NCI-H526 (cell line): ENCODE measurements around the gene MYO18A.

Experiments
- DNase-seq, 2 experiments: peaks; one replicate each; lab custom pipeline; 2025; lab: John Stamatoyannopoulos, UW

Gene MYO18A

DNA sequence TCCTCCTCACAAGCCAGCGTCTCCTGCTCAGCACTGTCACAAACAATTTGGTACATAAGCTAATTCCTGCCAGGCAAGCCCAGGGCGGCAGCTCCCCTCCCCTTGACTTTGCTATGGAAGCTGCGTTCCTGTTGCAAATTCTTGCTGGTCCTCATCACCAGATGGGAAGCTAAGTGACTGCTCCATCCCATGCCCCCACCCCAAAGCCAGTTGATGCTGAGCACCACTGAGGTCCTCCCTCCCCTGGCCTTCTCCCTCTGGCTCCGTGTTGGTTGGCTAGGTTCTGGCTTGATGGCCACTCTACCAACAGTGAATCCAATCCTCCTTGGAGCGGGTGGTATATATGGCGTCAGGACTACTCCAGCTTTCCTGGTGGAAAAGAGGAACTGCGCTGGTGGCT lies 102.9 kb downstream of the MYO18A start:
- DNase-seq, result no peak

DNA sequence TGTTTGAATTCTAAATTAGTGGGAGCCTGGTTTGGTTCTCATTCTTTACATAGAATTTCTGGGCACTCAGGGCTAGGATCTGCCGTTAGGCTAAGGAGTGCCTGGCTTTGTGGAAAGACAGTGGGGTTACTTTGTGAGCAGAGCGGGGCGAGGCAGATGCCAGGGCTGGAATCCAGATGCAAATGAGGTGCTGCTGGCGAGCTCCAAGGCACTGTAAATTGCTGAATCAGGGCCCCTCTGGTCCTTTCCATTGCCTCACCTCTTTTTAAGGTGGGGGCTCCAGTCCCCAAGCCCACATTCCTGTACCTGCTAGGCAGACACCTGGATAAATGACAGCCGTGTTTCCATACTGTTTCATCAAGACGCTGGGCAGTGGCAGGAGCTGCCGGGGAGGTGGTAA lies 103.5 kb downstream of the MYO18A start:
- DNase-seq, result peak; percentile 30 to 77

DNA sequence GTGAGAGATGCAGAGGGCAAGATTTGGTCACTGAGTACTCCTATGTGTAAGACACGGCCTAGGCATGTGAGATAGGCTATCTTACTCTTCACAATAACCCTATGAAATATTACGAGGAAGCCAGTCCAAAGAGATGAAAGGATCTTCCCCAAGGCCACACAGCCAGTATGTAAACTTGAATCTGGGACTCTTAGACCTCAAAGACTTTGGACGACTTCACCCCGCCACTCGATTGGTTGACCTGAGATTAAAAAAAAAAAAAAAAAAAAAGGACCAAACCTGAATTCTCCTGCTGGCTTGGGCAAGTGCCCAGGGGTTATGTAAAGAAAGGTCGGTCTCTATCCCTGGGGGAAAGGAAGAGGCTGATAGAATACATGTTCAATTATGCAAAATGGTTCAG lies 104.1 kb downstream of the MYO18A start:
- DNase-seq, result peak in 1 of 2 experiments; percentile 42

DNA sequence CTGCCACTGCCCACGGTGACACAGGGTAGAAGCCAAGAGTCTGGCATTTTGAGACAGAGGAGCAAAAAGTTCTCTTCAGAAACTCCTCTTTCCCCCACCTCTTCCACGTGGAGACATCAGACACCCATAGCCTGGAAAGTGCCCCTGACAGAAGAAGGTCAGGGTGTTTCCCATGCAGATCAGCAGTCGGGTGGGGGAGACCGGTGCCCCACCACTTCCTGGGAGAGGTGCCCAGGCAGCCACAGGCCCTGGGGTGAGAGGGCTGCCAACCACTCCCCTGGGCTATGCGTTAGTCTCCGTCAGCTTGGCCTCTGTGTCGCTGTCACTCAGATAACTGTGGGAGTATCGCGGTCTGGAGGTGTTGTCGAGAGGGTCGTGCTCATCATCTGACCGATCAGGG lies 105.7 kb downstream of the MYO18A start:
- DNase-seq, result no peak

DNA sequence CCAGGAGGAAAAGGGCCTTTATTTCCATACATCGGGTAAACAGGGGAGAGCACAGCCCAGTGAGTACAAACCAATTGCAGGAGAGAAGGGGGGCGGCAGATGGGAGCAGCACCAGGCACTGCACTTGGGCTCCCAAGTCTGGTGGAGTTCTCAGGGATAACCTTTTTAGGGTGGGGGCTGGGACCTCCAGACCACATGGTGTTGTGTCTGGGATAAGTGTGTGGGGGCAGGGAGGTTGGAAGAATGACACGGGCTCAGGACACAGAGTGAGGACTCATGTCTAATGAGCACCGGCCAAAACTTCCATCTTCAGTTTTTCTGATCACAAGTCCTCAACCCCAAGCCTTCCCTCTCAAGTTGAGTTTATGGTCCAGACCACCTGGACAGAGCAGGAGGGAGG lies 106.7 kb downstream of the MYO18A start:
- DNase-seq, result peak in 1 of 2 experiments; percentile 38

DNA sequence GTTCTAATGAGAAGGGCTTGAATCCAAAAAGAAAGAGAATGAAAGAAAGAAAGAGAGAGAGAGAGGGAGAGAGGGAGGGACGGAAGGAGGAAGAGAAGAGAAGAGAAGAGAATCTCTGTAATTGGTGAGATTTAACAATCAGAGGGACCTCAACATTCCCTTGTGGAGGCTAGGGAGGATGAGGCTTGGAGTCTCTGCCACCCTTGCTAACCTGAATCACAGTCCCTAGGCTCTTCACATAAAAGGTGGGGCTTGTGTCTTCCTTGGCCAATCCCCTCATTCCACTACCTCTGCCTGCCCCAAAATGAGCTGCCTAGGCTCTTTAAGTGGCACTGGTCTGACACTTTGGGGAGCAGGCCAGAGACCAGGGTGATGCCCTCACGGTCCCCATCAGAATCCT lies 107.2 kb downstream of the MYO18A start:
- no peak for DNase-seq

DNA sequence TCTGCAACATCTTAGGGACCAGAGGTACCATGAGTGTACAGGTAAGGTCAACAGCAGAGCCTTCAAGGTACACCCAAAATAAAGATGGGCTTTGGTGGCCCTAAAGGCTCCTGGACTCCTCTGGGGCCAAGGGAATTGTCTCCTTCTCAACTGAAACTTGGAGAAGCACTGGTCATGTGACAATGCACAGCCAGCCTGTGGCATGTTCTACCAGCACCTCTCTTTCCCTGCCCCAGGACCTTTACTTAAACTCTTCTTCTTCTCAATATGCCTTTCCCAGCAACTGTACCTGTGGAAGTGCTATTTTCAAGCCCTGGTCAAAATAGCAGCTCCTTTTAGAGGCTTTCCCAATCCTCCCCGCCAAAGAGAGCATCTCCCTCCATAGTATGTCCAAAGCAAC lies 108.9 kb downstream of the MYO18A start:
- no peak for DNase-seq

DNA sequence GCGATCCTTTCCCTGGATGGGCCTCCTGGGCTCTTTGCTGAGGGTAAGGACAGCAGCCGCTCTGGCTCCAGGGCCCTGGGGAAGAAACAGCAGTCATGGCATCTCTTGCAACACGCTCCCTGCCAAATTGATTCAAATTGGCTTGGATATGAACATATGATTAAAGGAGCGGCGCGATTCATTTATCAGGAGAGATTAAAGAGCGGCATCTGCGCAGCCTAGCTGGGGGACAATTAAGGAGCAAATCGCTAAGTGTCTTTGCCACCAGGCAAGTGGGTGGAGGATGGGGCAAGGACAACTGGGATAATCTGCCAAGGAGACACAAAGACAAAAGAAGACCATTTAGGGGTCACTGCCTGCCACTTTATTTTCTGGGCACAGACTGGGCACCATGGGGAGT lies 109.4 kb downstream of the MYO18A start:
- no peak for DNase-seq

DNA sequence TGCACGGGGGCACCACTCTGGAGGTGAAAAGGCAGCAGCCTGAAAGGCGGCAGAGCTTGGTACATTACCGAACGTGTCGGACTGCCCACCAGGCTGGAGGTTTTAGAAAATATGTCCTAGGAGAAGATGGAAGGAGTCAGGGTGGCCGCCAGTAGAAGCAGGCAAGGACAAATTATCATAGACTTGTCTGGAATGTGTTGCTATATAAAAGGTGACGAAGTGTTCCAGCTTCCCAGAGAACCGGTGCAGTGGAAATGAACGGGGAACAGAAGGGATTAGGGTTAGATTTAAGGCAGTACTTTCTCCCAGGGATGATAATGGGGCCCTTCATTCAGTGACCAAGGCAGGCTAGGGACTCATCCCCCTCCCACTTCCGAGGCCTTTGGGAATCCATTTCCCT lies 109.9 kb downstream of the MYO18A start:
- no peak for DNase-seq

DNA sequence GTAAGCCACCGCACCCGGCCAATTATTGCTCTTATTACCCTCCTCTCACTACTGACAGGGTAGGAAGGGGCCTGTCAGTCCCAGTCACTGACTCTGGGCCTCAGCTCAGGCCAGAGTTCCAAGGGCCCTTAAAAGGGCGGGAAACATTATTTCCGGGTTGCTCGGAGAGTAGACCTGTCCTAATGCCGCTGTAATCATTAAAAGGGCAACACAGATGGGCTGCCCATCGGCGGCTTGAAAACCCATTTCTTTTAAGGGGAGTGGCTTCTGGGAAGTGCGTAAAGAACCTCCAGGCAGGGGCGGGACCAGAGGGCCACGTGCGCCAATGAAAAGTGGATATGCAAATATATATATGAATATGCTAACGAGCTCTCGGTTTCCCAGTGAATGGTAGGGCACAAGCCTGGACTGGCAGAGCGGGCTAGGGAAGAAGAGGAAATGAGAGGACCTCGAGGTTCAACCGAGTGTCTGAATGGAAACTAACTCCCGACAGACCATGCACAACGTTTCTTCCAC lies 110.6 kb downstream of the MYO18A start:
- DNase-seq, result peak; percentile 47 to 70

DNA sequence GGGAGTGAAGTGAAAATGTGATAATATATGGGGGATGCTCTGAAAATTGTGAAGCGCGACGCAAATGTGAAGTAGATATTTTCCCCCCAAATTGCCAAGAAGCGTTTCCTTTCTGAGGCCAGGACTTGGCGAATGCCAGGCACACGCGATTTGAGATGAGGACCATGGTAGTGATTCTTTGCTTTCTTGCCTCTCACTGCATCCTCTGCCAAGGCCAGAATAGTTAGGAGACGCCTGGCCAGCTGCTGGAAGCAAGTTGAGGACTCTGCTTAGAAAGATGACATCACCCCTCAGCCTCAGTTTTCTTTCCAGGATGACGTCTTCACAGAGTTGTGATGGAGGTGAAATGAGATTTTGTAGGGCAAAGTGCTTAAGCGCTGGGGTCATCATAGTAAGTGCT lies 111.4 kb downstream of the MYO18A start:
- DNase-seq, result no peak

DNA sequence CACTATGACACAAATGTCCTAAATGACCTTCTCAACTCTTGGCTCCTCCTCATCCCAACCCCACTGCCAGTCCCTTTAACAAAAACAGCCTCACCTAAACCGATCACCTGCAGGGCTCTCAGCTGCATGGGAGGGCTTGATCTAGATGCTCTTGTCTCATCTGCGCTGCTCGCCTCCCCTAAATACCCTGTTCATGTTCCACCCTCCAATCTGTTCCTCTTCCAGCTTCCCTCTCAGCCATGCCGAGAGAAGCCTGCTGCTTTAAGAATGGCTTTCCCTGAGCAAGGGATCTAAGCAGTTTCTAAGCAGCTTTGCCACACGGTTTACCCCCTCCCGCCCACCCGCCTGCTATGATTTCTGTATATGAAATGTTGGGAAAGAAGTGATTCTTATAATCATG lies 113.6 kb downstream of the MYO18A start:
- no peak for DNase-seq

DNA sequence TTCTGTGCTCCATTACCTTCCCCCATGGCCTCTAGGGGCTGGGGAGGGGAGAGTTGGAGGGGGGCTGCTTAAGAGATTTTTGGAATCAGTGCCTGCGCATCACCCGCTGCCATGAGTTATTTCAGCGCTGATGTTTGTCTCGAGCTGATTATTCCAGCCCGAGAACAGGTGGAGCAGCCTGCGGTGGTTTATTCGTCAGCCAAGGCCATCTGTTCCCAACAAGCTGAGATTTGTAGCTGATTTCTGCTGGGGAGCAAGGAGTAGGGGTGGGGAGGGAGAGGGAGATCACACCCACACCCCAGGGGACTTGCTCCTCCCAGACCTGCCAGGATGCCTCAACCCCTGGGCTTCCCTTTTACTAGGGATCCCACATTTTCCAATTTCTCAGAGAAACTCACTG lies 114.2 kb downstream of the MYO18A start:
- DNase-seq, result no peak

DNA sequence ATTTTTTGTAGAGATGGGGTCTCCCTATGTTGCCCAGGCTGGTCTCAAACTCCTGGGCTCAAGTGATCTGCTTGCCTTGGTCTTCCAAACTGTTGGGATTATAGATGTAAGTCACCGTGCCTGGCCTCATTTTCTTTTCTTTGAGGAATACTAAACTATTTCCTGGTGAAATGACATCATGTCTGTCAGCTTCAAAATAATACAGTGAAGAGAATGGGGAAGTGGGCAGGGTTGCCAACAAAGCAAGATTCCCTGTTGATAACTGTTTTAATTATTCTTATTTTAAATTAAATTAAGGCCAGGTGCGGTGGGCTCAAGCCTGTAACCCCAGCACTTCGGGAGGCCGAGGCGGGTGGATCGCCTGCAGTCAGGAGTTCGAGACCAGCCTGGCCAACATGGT lies 116.2 kb downstream of the MYO18A start:
- no peak for DNase-seq

DNA sequence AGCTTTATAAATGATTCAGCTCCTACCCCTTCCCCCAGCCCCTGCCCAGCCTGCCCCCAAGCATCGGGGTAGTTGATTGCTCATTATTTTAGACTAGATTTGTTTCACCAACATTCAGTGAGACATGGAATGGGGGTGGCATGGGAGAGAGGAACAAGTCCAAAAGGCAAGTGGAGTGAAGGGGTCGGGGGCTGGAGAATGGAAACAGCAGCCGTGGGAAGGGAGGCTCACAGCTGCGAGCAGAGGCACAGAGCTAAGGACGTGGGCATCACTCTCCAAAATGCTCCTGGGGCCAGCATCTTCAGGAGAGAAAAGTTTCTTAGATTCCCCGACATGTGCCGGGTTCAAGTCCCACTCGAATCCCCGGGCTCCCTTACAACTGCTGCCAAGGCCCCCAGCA lies 118.0 kb downstream of the MYO18A start:
- DNase-seq, result peak in 1 of 2 experiments; percentile 58

DNA sequence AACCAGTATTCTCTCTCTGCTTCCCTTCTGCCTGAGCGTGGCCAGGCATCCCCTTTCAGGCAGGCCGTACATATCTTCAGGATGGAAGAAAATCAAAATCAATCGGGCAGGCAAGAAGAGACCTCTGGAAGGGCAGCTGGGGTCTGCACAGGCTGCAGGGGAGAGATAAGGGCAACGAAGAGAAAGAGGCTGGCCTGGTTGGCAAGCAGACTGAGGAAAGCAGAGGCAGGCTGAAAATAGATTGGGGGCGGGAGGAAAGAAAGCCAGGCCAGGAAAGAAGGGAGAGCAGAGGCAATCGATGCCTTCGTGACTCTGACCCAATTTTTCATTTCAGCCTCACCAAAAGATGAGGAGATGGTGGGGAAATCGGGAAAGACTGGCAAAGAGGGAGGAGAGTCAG lies 119.2 kb downstream of the MYO18A start:
- DNase-seq, result no peak

DNA sequence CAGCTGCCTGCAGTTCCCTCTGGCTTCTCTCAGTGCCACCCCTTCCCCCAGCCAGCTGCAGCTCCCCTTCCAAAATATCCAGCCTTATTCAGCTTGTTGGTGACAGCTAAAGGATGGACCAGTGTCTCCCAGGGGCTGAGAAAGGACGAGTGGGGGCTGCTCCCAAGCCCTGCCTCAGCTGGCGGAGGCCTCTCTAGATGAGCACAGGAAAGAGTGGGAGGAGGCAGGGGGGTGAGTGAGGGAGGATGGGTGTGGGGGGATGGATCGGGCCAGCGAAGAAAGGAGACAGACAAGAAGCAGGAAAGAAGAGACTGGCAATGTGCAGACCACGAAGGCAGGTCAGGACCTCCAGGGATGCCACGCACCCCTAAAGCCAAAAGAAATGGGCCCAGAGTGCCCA lies 119.7 kb downstream of the MYO18A start:
- DNase-seq, result no peak

DNA sequence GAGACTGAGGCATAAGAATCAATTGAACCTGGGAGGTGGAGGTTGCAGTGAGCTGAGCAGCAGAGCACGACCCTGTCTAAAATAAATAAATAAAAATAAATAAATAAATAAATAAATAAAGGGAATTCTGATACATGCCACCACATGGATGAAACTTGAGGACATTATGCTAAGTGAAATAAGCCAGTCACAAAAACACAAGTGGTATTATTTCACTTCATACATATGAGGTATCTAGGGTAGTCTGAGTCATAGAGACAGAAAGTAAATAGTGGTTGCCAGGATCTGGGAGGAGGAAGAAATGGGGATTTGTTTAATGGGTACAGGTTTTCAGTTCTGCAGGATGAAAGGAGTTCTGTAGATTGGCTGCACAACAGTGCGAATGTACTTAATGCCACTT lies 120.9 kb downstream of the MYO18A start:
- DNase-seq, result peak; percentile 54 to 59

DNA sequence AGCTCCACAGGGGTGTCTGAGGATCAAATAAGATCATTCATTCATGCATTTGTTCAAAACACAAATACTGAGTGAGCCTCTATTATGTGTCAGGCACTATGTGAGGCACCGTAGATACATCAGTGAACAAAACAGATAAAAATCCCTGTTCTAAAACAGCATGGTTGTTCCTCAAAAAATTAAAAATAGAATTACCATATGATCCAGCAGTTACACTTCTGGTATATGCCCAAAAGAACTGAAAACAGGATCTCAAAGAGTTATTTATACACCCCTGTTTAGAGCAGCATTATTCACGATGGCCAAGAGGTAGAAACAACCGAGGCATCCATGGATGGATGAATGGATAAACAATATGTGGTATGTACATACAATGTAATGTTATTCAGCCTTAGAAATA lies 121.8 kb downstream of the MYO18A start:
- no peak for DNase-seq

DNA sequence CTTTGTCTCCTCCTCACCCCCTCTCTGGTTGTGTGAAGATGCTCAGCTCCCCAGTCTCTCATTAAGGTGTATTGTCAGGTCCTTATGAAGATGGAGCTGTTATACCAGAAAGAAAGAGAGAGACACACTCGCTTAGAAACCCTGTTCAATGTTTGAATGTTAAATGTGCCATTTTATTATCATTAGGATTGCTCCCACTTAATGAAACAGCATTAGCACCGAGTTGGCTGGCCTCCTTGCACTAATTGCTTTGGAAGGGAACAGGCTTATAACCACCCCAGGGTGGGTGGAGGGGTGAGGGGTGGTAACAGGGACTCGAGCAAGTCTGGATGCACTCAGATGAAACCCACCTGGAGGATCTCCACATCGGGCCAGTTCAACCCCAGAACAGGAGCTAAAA lies 122.8 kb downstream of the MYO18A start:
- DNase-seq, result no peak

DNA sequence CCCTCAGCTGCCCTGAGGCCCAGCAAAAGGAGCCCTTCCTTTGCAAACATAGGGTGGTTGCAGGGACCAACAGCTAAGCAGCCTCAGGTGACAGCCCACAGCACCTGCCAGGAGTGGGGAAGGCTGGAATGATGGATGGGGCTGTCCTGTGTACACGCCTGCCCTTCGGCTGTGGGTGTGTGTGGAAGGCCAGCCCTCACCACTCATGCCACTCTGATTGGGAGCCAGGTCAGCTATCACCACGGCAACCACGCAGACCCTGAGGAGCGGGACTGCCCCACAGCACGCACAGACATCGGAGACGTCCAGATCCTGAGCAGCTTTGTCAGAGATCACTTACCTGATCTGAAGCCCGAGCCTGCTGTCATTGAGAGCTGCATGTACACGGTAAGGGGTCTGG lies 125.4 kb downstream of the MYO18A start:
- peak in 1 of 2 experiments; percentile 36 for DNase-seq

DNA sequence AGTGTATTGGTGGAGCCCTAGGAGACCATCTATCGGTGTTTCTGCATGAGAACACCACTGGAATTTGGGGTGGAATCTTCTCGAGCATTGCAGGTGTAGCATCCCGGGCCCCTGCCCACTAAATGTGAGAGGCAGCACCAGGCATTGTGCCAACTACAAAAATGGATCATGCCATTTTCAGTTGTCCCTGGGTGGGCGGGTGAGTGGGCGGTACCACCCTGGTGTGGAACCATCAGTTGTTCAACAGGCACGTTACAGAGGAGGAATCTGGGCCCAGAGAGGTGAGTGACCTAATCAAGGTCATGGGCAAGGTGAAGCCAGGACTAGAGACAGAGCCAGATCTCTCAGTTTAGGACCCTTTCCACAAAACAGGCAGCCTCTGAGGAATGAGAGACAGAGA lies 128.5 kb downstream of the MYO18A start:
- no peak for DNase-seq

DNA sequence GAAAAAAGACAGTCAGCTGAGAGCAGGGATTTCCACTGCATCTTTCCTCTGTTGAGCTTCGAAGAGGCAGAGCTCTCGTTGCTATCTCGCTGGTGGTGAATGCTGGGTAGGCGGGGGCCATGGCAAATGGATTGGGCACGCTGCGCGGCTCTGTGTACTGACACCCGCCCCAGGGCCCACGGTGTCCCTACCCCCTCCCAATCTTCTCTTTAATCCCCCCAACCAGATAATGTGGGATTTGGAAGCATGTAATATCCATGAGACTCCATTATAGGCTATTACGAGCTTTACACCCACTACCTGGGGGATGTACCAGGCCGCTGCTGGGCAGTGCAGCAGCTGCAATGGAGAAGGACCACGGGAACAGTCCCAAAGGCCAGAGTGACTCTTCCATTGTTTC lies 129.0 kb downstream of the MYO18A start:
- no peak for DNase-seq

DNA sequence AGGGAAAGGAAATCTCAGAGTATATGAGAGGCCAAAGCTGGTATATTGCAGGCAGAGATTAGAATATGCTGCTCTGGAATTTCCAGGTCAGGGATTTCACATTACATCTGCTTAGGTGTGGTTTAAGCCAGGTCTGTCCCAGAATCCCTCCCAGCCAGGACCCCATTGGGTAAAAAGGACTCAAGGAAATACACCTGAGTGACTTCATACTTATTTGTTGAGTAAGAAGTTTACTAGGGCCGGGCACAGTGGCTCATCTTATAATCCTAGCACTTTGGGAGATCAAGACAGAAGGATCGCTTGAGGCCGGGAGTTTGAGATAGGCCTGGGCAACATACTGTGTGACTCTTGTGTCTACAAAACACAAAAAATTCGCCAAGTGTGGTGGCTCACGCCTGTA lies 130.0 kb downstream of the MYO18A start:
- no peak for DNase-seq

DNA sequence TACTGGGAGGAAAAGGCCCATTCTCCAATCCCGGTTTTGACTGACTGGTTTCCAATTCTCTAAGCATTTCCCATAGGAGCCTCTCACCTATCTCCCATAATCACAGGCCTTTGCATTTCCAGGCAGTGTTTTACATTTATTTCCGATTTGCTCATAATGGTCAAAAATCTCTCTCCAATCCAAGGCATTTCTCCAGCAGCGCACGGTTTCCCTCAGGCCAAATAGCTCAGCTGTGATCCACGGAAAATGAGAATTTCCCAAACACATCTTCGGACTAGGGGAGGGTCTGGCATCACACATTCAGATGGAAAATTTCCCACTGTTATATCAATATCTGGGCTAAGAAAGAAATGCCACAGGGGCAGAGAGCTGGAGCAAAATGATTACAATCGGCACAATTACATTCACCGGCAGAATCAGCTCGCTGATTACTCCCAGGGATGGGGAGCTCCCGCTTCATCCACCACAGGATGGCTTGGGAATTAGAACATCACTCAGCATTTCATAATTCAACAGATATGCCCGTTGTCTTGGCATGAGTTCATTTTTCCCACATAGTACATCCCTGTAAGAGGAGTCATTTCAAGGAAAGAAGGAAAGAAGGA lies 130.6 kb downstream of the MYO18A start:
- DNase-seq, result no peak
